ENCODE measurements around the gene ZNRD2. TPM values are rescaled to one million over a fixed set of nuclear protein-coding genes. Genes with fewer than 3 reads are reported as not detected.

ZNRD2 gene
- total RNA-seq, 1 donor from 2014 or later = 37.4 TPM

GRCh38 chr11:65618763-65619162 lies 48.5 kb downstream of the ZNRD2 start:
- peaks cover 8% of the 10 kb centered on the region for H3K4me1 Mint-ChIP-seq (ENCODE audit: unreplicated experiment)
- DNase-seq (ENCODE audit: low spot score) = no peak
- no peak overlapping the region for H3K4me3 Mint-ChIP-seq (ENCODE audit: unreplicated experiment)
- H3K9me3 Mint-ChIP-seq (ENCODE audit: unreplicated experiment) = no peaks in the 10 kb centered on the region
- peaks cover 29% of the 10 kb centered on the region for H3K36me3 Mint-ChIP-seq (ENCODE audit: low read depth, unreplicated experiment)
- no peak overlapping the region for H3K27ac Mint-ChIP-seq (ENCODE audit: unreplicated experiment)
- TF ChIP-seq, protein P1, sequence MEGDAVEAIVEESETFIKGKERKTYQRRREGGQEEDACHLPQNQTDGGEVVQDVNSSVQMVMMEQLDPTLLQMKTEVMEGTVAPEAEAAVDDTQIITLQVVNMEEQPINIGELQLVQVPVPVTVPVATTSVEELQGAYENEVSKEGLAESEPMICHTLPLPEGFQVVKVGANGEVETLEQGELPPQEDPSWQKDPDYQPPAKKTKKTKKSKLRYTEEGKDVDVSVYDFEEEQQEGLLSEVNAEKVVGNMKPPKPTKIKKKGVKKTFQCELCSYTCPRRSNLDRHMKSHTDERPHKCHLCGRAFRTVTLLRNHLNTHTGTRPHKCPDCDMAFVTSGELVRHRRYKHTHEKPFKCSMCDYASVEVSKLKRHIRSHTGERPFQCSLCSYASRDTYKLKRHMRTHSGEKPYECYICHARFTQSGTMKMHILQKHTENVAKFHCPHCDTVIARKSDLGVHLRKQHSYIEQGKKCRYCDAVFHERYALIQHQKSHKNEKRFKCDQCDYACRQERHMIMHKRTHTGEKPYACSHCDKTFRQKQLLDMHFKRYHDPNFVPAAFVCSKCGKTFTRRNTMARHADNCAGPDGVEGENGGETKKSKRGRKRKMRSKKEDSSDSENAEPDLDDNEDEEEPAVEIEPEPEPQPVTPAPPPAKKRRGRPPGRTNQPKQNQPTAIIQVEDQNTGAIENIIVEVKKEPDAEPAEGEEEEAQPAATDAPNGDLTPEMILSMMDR (IDR thresholded peaks at IDR 0.05; ENCODE audit: unreplicated experiment) = no peak
- peaks cover 26% of the 10 kb centered on the region for H3K27me3 Mint-ChIP-seq (ENCODE audit: unreplicated experiment)

GRCh38 chr11:65619281-65619928 lies 49.1 kb downstream of the ZNRD2 start:
- peaks cover 8% of the 10 kb centered on the region for H3K4me1 Mint-ChIP-seq (ENCODE audit: unreplicated experiment)

DNA sequence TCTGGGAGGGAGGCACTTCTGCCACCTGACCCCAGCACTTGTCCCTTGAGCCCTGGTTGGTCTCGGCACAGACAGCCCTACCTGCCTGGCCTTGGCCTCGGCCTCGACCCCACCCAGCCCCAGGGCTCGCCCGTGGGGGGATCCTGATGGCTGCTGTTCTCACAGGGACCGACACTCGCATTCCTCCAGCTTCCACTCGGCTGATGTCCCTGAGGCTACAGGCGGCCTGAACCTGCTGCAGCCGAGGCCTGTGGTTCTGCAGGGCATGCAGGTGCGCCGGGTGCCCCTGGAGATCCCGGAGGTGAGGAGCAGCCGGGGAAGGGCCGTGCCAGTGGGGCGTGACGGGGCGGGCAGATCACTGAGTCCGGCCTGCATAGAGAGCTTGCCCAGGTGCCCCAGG lies 50.4 kb downstream of the ZNRD2 start:
- no peak overlapping the region for H3K4me3 Mint-ChIP-seq (ENCODE audit: unreplicated experiment)
- DNase-seq (ENCODE audit: low spot score) = no peak
- H3K27ac Mint-ChIP-seq (ENCODE audit: unreplicated experiment) = no peak overlapping the region
- TF ChIP-seq, protein P1 (IDR thresholded peaks at IDR 0.05; ENCODE audit: unreplicated experiment) = no peak
- H3K27me3 Mint-ChIP-seq (ENCODE audit: unreplicated experiment) = peaks cover 17% of the 10 kb centered on the region
- no peaks in the 10 kb centered on the region for H3K9me3 Mint-ChIP-seq (ENCODE audit: unreplicated experiment)
- H3K36me3 Mint-ChIP-seq (ENCODE audit: low read depth, unreplicated experiment) = peaks cover 29% of the 10 kb centered on the region
- H3K4me1 Mint-ChIP-seq (ENCODE audit: unreplicated experiment) = peaks cover 8% of the 10 kb centered on the region

More at GRCh38 chr11:65619281-65619928, 49.1 kb downstream of the ZNRD2 start:
- no peak for DNase-seq (ENCODE audit: low spot score)
- no peak overlapping the region for H3K27ac Mint-ChIP-seq (ENCODE audit: unreplicated experiment)
- peaks cover 29% of the 10 kb centered on the region for H3K36me3 Mint-ChIP-seq (ENCODE audit: low read depth, unreplicated experiment)
- peaks cover 28% of the 10 kb centered on the region for H3K27me3 Mint-ChIP-seq (ENCODE audit: unreplicated experiment)
- peak overlapping the region; percentile 73 for H3K4me3 Mint-ChIP-seq (ENCODE audit: unreplicated experiment)
- TF ChIP-seq, protein P1 (IDR thresholded peaks at IDR 0.05; ENCODE audit: unreplicated experiment) = no peak
- H3K9me3 Mint-ChIP-seq (ENCODE audit: unreplicated experiment) = no peaks in the 10 kb centered on the region

DNA sequence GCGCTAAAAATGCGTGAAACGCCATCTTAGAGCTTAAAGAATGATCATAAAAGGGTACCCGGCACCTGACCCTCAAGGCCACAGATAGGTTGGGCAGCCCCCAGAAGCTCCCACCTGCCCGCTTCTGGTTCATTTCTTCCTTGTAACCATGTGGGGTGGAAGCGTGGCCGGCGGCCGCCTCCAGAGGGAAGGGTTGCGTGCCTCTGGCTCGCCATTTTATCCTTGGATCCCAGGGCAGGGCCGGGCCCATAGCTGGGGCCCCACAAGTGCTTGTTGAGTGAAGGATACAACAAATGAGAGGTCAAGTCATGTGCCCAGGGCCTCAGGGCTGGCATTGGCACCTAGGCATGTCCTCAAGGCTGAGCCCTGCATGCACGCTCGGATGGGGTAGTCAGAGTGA lies 51.2 kb downstream of the ZNRD2 start:
- peak overlapping the region; percentile 37 for H3K27ac Mint-ChIP-seq (ENCODE audit: unreplicated experiment)
- H3K4me3 Mint-ChIP-seq (ENCODE audit: unreplicated experiment) = peak overlapping the region; percentile 60
- H3K36me3 Mint-ChIP-seq (ENCODE audit: low read depth, unreplicated experiment) = peaks cover 31% of the 10 kb centered on the region
- H3K27me3 Mint-ChIP-seq (ENCODE audit: unreplicated experiment) = peaks cover 16% of the 10 kb centered on the region
- no peaks in the 10 kb centered on the region for H3K9me3 Mint-ChIP-seq (ENCODE audit: unreplicated experiment)
- TF ChIP-seq, protein P1 (IDR thresholded peaks at IDR 0.05; ENCODE audit: unreplicated experiment) = no peak
- DNase-seq (ENCODE audit: low spot score) = no peak
- H3K4me1 Mint-ChIP-seq (ENCODE audit: unreplicated experiment) = peaks cover 6% of the 10 kb centered on the region

Other genes starting within 250 kb of the ZNRD2 start
- 77.6 TPM for gene DPF2, start 236.6 kb upstream of the ZNRD2 start, total RNA-seq (ENCODE audit: unreplicated experiment)
- gene TIGD3, start 215.7 kb upstream of the ZNRD2 start, total RNA-seq (ENCODE audit: unreplicated experiment) = 0.44 TPM
- 3.3 TPM for gene SLC25A45, start 187.8 kb upstream of the ZNRD2 start, total RNA-seq (ENCODE audit: unreplicated experiment)
- gene FRMD8, start 183.8 kb upstream of the ZNRD2 start, total RNA-seq (ENCODE audit: unreplicated experiment) = 76.0 TPM
- 43.4 TPM for gene NEAT1, start 147.7 kb upstream of the ZNRD2 start, total RNA-seq (ENCODE audit: unreplicated experiment)
- 4,747 TPM for gene MALAT1, start 71.4 kb upstream of the ZNRD2 start, total RNA-seq (ENCODE audit: unreplicated experiment)
- gene SCYL1, start 45.4 kb upstream of the ZNRD2 start, total RNA-seq (ENCODE audit: unreplicated experiment) = 99.1 TPM
- gene LTBP3, start 12.1 kb upstream of the ZNRD2 start, total RNA-seq (ENCODE audit: unreplicated experiment) = 1.7 TPM
- 44.7 TPM for gene FAM89B, start 2.1 kb downstream of the ZNRD2 start, total RNA-seq (ENCODE audit: unreplicated experiment)
- 4.7 TPM for gene EHBP1L1, start 5.6 kb downstream of the ZNRD2 start, total RNA-seq (ENCODE audit: unreplicated experiment)
- 2.0 TPM for gene KCNK7, start 25.3 kb downstream of the ZNRD2 start, total RNA-seq (ENCODE audit: unreplicated experiment)
- gene MAP3K11, start 43.7 kb downstream of the ZNRD2 start, total RNA-seq (ENCODE audit: unreplicated experiment) = 238 TPM
- 76.1 TPM for gene PCNX3, start 45.3 kb downstream of the ZNRD2 start, total RNA-seq (ENCODE audit: unreplicated experiment)
- gene SIPA1, start 67.6 kb downstream of the ZNRD2 start, total RNA-seq (ENCODE audit: unreplicated experiment) = 267 TPM
- 62.6 TPM for gene RELA, start 92.4 kb downstream of the ZNRD2 start, total RNA-seq (ENCODE audit: unreplicated experiment)
- gene KAT5, start 141.8 kb downstream of the ZNRD2 start, total RNA-seq (ENCODE audit: unreplicated experiment) = 28.2 TPM
- 38.6 TPM for gene RNASEH2C, start 150.3 kb downstream of the ZNRD2 start, total RNA-seq (ENCODE audit: unreplicated experiment)
- gene AP5B1, start 210.5 kb downstream of the ZNRD2 start, total RNA-seq (ENCODE audit: unreplicated experiment) = 3.4 TPM
- not detected for gene OVOL1, start 216.6 kb downstream of the ZNRD2 start, total RNA-seq (ENCODE audit: unreplicated experiment)

Data from endothelial cell (in vitro differentiated cells).